OCI-LY7 (cell line): Measurements from ENCODE around the gene IQCK.

Experiments
- EZH2phosphoT487 ChIP-seq: fragments of 200-600 bp; sonication (generic); IDR thresholded peaks from 2 replicates; pipeline ENCODE4 v1.6.1; 2018; ENCODE audit warnings: low read depth, borderline replicate concordance, mild to moderate bottlenecking, mixed run types, antibody characterized with exemption, low read length, moderate library complexity, mixed read lengths
- TF ChIP-seq, protein P1 (sequence below): fragments of 200-600 bp; sonication (generic); conservative IDR thresholded peaks from 2 replicates; pipeline ENCODE4 v1.5.1; 2014; ENCODE audit warnings: mild to moderate bottlenecking, antibody characterized with exemption, low read length, moderate library complexity, mixed read lengths

DNA sequence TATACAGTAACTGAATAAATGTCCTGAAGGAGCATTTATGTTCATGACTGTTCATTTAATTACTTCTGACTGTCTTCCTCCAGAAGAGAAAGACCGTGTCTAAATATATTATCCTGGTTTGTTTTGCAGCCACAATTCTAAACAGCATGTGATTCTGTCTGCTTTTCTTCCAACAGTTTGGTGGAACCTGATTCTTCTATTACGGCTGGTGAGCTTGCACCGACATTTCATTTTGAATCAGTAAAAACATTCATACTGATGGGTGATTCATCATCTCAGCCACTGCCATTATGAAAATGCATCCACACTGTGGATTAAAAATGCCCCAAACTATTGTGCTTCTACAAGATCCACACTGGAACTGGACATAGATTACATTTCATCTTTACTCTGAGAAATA lies 17.0 kb upstream of the IQCK start:
- no peak for TF ChIP-seq EZH2phosphoT487
- TF ChIP-seq, protein P1, sequence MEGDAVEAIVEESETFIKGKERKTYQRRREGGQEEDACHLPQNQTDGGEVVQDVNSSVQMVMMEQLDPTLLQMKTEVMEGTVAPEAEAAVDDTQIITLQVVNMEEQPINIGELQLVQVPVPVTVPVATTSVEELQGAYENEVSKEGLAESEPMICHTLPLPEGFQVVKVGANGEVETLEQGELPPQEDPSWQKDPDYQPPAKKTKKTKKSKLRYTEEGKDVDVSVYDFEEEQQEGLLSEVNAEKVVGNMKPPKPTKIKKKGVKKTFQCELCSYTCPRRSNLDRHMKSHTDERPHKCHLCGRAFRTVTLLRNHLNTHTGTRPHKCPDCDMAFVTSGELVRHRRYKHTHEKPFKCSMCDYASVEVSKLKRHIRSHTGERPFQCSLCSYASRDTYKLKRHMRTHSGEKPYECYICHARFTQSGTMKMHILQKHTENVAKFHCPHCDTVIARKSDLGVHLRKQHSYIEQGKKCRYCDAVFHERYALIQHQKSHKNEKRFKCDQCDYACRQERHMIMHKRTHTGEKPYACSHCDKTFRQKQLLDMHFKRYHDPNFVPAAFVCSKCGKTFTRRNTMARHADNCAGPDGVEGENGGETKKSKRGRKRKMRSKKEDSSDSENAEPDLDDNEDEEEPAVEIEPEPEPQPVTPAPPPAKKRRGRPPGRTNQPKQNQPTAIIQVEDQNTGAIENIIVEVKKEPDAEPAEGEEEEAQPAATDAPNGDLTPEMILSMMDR, result no peak
